SKM-1 (cell line): ENCODE results near the gene STXBP6.
A peak's percentile ranks its signal among the peaks of the same experiment; 100 is the strongest.
"Not testable (repeated sequence)": the region's sequence is repeated elsewhere in the genome, so short reads cannot be mapped to it uniquely, and the experiment has no call there.

Experiments
- DNase-seq: peaks from one replicate; lab custom pipeline; 2025; ENCODE audit not compliant: unreplicated experiment; lab: John Stamatoyannopoulos, UW

Gene STXBP6

GRCh38 chr14:24990050-24990449 is 59.9 kb downstream of the STXBP6 start:
- no peak for DNase-seq

GRCh38 chr14:24988760-24989159 is 61.2 kb downstream of the STXBP6 start:
- DNase-seq: peak; percentile 2

DNA sequence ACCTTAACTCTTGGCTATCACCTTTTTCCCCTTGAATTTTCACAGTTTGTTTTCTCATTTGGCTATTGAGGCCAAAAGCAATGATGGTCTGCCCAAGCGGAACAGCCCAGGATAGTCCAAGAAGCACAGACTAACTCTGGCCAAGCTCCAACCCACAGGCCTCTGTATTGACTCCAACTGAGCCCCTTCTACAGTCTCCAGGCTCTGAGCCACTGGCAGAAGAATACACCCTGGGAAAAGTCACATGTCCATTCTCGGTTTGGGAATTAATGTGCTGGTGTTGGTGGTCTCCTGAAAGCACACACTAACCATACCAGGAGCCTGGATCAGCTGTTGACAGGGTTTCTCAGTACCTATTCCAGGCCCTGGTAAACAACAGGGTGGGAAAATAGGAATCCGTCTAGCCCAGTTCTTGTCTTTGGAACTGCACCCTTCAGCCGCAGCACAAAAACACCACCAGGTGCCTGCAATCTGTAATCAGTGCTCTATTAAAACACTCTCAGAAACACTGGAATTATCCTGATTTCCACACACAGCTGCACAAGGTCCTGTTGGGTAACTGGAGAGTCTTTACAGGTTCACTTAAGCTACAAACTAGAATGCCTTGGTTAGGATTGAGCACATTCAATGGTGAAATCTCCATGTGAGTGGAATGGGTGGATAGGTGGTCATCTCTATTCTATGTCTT is 63.6 kb downstream of the STXBP6 start:
- no peak for DNase-seq

DNA sequence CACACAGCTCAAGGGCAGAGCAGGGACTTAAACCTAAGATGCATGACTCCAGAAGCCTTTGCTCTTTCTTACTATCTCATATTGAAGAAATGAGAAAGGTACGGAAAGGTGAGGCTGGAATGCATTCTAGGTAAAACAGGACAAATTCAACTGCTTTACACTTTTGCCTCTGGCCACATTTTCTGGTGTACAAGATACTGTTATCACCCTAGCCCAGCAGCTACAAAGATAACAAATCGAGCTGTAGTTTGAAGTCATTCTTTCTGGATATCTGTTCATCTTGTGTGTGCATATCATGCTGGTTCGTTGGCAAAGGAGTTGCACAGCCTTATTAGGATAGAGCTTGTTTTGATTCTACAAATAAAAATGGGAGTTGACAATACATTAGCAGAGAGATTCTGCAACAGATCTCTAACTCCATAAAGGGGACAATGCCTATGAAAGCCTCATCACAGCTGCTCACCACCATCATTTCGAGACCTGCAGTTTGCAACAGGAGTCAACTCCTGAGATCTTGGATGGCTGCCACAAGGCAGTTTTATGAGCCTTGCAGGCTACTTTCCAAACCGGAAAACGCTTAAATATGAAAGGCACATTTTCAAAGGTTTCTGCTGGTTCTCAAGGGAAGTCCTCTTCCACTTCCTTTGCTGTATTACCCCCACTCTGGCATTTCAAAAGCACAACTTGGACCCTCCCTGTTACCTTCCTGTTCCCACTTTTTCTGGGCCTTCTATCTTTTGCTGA is 64.9 kb downstream of the STXBP6 start:
- DNase-seq: no peak

DNA sequence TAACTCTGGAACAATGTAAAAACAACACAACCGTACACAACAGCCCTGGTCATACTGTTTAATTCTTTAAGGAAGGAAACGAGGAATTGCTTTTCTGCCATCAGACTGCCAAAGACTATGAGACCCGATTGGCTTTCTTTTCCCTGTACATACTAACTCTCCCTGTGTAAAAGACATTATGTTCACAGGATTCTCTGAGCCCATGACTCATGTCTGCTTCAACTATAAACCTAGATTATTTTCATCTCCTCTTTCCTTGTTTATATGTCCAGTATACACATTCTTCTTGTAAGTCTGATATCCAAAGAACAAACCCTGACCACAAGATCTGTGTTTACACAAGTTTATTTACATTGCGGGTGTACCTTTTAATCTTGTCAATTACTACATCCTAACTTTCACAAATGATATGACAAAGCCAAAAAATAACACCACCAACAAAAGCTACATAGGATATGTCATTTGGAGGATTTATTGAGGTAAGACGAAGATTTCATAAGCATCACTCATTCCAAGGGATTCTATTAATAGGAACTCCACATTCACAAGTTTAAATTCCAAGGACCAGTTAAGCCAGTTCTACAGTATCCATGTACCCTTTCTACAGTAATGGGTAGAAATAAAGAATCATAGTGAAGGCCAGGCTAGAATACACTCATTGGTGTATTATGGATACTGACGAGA is 67.3 kb downstream of the STXBP6 start:
- DNase-seq: no peak

DNA sequence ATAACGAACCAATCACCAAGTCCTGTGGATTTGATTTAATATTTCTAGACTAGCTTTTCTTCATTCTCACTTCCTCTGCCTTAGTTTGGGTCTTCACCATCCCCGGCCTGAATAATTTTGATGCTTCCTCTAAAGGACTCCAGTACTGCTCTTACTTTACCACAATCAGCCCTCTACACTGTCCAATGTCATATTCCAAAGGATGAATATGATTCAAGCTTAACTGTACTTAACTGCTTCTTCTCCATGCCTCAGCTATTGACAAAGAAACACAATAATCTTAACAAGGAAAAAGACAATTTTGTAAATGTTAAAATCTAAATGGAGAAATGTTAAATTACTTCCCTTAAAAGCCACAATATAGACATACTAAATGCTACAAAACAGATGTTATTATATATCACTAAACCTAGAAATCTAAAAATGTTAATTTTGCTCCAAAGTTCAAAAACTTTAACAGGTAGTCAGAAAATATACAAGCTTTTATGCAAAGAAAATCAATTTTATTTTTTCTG is 70.2 kb downstream of the STXBP6 start:
- no peak for DNase-seq

GRCh38 chr14:24978862-24979724 is 70.9 kb downstream of the STXBP6 start:
- no peak for DNase-seq

GRCh38 chr14:24976602-24977001 is 73.3 kb downstream of the STXBP6 start:
- DNase-seq: no peak

DNA sequence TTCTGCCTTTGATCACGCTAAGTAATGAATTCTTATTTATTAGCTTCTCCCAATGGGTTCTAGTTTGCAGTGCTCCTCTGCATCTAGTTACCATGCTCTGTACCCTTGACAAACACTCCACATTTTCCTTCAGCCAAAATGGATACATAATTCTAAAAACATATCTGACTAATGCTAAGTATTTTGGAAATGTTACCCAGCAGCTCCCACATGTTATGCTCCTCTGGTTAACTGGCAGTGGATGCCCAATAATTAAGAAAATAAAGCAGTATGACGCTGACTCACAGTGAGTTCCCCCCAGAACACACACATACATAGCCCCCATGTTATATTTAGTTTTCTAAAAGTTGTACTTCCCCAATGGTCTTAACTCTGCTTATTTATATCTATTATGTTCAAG is 74.6 kb downstream of the STXBP6 start:
- DNase-seq: no peak

GRCh38 chr14:24974591-24975374 is 75.2 kb downstream of the STXBP6 start:
- DNase-seq: no peak

DNA sequence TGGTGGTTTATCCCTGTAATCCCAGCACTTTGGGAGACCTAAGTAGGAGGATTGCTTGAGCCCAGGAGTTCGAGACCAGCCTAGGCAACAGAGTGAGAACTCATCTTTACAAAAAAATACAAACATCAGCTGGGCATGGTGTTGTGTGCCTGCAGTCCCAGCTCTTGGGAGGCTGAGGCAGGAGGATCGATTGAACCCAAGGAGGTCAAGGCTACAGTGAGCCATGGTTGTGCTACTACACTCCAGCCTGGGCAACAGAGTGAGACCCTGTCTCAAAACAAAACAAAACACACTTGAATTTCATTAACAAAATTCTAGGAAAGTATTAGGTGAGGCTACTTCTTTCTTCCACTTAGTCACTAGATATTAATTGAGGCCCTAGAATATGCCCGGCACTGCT is 77.1 kb downstream of the STXBP6 start:
- no peak for DNase-seq

- DNase-seq: no peak
These were observed 78.7 kb downstream of the STXBP6 start for GRCh38 chr14:24971255-24971654.

DNA sequence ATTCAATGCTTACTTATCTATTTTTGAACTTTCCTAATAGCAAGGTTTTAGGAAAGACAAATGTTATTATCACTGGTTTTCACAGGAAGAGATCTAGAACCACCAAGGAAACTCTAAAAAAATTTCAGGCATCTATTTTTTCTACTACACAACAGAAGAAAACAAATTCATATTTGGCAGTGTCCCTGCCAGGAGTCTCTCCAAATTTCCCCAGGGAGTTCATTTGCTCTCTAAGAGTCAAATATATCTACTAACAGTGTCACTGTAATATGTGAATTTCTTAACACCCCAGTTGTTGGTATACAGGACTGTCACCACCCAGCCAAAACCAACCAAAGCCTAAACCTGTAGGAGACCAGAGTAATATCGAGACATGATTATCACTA is 83.4 kb downstream of the STXBP6 start:
- DNase-seq: no peak

DNA sequence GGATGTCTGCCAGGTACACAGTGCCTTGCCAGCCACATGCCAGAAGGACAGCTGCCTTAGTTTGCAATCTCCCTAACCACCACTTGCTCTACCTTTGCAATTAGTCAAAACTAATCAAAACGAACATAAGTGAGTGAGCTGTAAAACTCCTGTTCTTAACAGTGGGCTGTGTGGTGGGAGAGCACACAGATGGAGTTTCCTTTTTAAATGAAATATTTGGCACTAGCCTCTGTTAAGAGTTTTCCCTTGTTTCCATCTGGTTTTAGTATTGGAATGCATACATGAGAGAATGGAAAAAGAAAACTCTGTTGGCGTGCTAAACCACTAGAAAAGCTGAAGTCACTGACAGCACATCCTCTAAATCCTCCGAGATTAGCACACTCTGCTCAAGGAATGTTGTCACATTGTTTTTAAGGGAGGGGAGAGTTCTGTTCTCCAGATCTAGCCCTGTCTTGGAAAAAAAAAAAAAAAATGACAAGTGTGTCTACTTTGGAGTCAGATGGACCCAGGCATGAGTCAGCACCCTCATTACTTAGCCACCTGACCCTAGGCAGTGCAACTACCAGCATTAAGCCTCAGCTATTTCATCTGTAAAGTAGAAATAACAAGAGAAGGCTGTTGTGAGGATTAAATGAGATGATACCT is 83.9 kb downstream of the STXBP6 start:
- no peak for DNase-seq

GRCh38 chr14:24965578-24965933 is 84.4 kb downstream of the STXBP6 start:
- DNase-seq: no peak

- no peak for DNase-seq
These were observed 85.4 kb downstream of the STXBP6 start for GRCh38 chr14:24964591-24964990.

- DNase-seq: no peak
These were observed 85.9 kb downstream of the STXBP6 start for GRCh38 chr14:24964048-24964447.

DNA sequence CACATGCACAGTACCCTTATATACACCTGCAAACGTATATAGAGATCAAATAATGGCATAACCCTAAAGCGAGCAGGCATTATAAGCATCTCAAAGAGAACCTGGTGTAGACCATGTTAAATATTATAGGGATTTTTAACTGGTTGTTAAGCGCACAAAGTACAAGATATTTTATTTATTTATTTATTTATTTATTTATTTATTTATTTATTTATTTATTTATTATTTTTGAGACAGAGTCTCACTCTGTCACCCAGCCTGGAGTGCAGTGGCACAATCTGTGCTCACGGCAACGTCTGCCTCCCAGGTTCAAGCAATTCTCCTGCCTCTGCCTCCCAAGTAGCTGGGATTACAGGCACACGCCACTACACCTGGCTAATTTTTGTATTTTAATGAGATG is 87.8 kb downstream of the STXBP6 start:
- DNase-seq: not testable (repeated sequence)

DNA sequence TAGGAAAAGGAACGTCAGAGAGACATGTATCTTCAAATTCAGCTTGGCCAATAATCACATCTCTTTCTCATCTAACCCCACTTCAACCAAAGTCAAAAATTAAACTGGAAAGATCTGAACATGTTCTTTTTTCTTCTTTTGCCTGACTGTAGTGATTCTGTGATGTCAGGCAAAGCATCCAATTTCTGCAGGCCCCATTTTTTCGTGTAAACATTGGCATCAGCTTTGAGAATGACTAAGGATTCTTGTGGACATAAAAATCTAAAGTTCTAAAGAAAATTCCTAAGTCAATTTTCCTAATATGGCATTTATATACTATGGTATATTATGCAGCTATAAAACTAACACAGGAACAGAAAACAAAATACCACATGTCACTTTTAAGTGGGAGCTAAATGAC is 89.1 kb downstream of the STXBP6 start:
- DNase-seq: no peak

DNA sequence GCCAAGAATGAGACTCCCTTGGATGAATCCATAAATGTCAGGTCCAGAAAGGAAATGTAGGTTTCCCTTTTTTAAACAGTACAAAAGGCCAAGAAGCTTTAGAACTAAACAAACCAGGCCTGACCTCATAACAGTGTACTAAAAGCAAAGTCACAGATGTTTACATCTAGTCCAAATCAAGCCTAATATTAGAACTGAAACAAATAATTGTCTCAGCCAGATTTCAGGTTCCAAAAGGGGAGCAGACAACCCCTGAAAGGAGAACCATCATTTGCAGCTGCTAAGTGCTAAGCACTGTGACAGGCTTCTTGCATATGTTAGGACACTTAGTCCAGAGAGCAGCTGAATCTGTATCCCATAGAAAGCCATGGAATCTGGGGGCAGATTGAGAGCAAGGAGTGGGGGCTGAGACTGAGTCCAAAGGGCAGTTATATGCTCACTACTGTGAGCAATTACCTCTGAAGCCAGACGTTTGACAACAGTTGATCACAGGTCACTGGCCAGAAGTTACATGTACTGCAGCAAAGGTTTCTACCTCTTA is 90.1 kb downstream of the STXBP6 start:
- no peak for DNase-seq
